K562 (cell line): ENCODE data around the gene KLK8. TPM values are rescaled to one million over a fixed set of nuclear protein-coding genes. Genes with fewer than 3 reads are reported as not detected.

ENCODE experiments used
- ATAC-seq: fragments of 200-7000 bp; cut with Tn5 transposase; 3 replicates; pipeline ENCODE4 v1.9.1; 2020; ENCODE audit warnings: moderate library complexity
- BruUV-seq: library from RNA; stranded (reverse); fragments of 400-500 nt; replicated peaks from 2 replicates; lab custom pipeline; 2021; lab: Mats Ljungman, UMichigan
- CTCF ChIA-PET: fragments of 300-600 bp; formaldehyde crosslinking; extraction: SDS; loops from one replicate; lab custom pipeline; 2021; ENCODE audit warnings: low intra/inter-chr PET ratio; lab: Yijun Ruan, JAX
- POLR2A ChIA-PET: fragments of 300-600, 350-650 bp; sonication (Branson Sonifier 250); formaldehyde crosslinking; extraction: SDS; loops from one replicate; lab custom pipeline; 2021; ENCODE audit warnings: antibody characterized with exemption, inconsistent platforms; lab: Yijun Ruan, JAX
- DNase-seq, 4 experiments: peaks; one replicate each; pipeline versions ENCODE4 v3.0.0 to v3.0.0-alpha.2; 2011 to 2018; ENCODE audit warnings: low spot score in 3 of 4, mixed read lengths in 3 of 4; ENCODE audit errors: extremely low read depth in 1 of 4
- FAIRE-seq: peaks from 2 replicates; lab custom pipeline; 2011; peaks lifted over from hg19 to GRCh38; lab: Jason Lieb, UNC
- H2AFZ ChIP-seq: 2 replicates; pipeline ENCODE4 v1.6.0; 2011; ENCODE audit warnings: low read depth, low read length, control low read depth, inconsistent platforms
- H3K27ac ChIP-seq: fragments of 200-600 bp; 3 replicates; pipeline ENCODE4 v1.8.0; 2011; ENCODE audit warnings: low read depth, mild to moderate bottlenecking, control low read depth, inconsistent platforms, low read length, moderate library complexity, mixed read lengths; ENCODE audit errors: extremely low read depth
- H3K27me3 ChIP-seq, 2 experiments: fragments of 300-600 bp in 1 of 2; 2 replicates in 1 of 2; 3 replicates in 1 of 2; pipeline versions ENCODE4 v1.6.0 to v1.8.0; 2011; ENCODE audit warnings: inconsistent platforms in 2 of 2, low read length in 2 of 2, mild to moderate bottlenecking in 1 of 2, mixed read lengths in 1 of 2, moderate library complexity in 1 of 2; ENCODE audit not compliant: control insufficient read depth in 2 of 2, insufficient read depth in 2 of 2
- H3K36me3 ChIP-seq: fragments of 300-600 bp; 3 replicates; pipeline ENCODE4 v1.8.0; 2011; ENCODE audit warnings: mild to moderate bottlenecking, low read length, inconsistent platforms; ENCODE audit not compliant: control insufficient read depth, insufficient read depth
- H3K4me1 ChIP-seq, 2 experiments: fragments of 200-600 bp in 1 of 2; replicated peaks in 1 of 2; 2 replicates in 1 of 2; 3 replicates in 1 of 2; pipeline versions ENCODE4 v1.5.1 to v1.8.0; 2011; ENCODE audit warnings: inconsistent platforms in 2 of 2, low read length in 2 of 2, mild to moderate bottlenecking in 1 of 2, mixed read lengths in 1 of 2, moderate library complexity in 1 of 2; ENCODE audit not compliant: control insufficient read depth in 2 of 2, insufficient read depth in 2 of 2
- H3K4me2 ChIP-seq: 2 replicates; pipeline ENCODE4 v1.6.1; 2011; ENCODE audit warnings: low read length, control low read depth, inconsistent platforms, mixed read lengths; ENCODE audit not compliant: insufficient read depth
- H3K4me3 ChIP-seq: fragments of 200-600 bp; sonication (generic), shearing (Covaris generic); 2 replicates; pipeline ENCODE4 v1.5.1; 2016; ENCODE audit warnings: control low read depth, inconsistent platforms
- H3K79me2 ChIP-seq: fragments of 200-600 bp; 3 replicates; pipeline ENCODE4 v1.8.0; 2011; ENCODE audit warnings: low read length, inconsistent platforms; ENCODE audit not compliant: control insufficient read depth, insufficient read depth
- H3K9ac ChIP-seq, 2 experiments: 2 replicates each; pipeline versions ENCODE4 v1.6.0 to v1.6.1; 2011; ENCODE audit warnings: low read depth in 2 of 2, low read length in 2 of 2, control low read depth in 1 of 2, inconsistent platforms in 1 of 2, mild to moderate bottlenecking in 1 of 2, mixed read lengths in 1 of 2; ENCODE audit not compliant: insufficient read depth in 1 of 2
- H3K9me1 ChIP-seq: one replicate; pipeline ENCODE4 v1.6.0; 2011; ENCODE audit warnings: inconsistent platforms, mild to moderate bottlenecking, low read length, moderate library complexity; ENCODE audit not compliant: control insufficient read depth, insufficient read depth
- H3K9me3 ChIP-seq: replicated peaks from 2 replicates; pipeline ENCODE4 v1.5.1; 2011; ENCODE audit warnings: low read depth, low read length, inconsistent platforms; ENCODE audit not compliant: control insufficient read depth, insufficient read depth
- H4K20me1 ChIP-seq: replicated peaks from 2 replicates; pipeline ENCODE4 v1.6.1; 2011; ENCODE audit warnings: low read length, inconsistent platforms, mixed read lengths; ENCODE audit not compliant: control insufficient read depth, insufficient read depth
- ADNP ChIP-seq: fragments of 200-800 bp; sonication (Bioruptor generic); IDR thresholded peaks from 2 replicates; pipeline ENCODE4 v1.6.1; 2016; ENCODE audit warnings: missing genetic modification characterization, missing compliant biosample characterization
- BCOR ChIP-seq: fragments of 450-650 bp; IDR thresholded peaks from 2 replicates; pipeline ENCODE4 v1.6.1; 2016
- ETV5 ChIP-seq: sonication (generic); formaldehyde crosslinking; IDR thresholded peaks from 2 replicates; pipeline ENCODE4 v1.4.0; 2020; ENCODE audit warnings: low read depth, mild to moderate bottlenecking, missing genetic modification reagents
- GTF2F1 ChIP-seq: IDR thresholded peaks from 2 replicates; pipeline ENCODE4 v1.6.1; 2011; ENCODE audit warnings: low read depth, low read length, improper control_type of control experiment
- MBD2 ChIP-seq: sonication (generic); IDR thresholded peaks from 2 replicates; pipeline ENCODE4 v1.6.1; 2016; ENCODE audit warnings: low read depth, borderline replicate concordance
- MTA2 ChIP-seq: fragments of 450-650 bp; IDR thresholded peaks from 2 replicates; pipeline ENCODE4 v1.6.1; 2016; ENCODE audit warnings: low read depth
- PHF8 ChIP-seq: fragments of 200-600 bp; sonication (generic); IDR thresholded peaks from 2 replicates; pipeline ENCODE4 v1.6.1; 2012; ENCODE audit warnings: mixed run types, mild to moderate bottlenecking, inconsistent platforms, low read length, moderate library complexity, borderline replicate concordance
- RBM25 ChIP-seq: fragments of 200-400 bp; formaldehyde crosslinking; IDR thresholded peaks from 2 replicates; pipeline ENCODE4 v1.6.1; 2018; ENCODE audit warnings: low read length, low read depth, moderate library complexity; ENCODE audit not compliant: severe bottlenecking
- RCOR1 ChIP-seq, 2 experiments: IDR thresholded peaks; 2 replicates each; pipeline ENCODE4 v1.6.1; 2012; ENCODE audit warnings: low read depth in 2 of 2, low read length in 2 of 2, borderline replicate concordance in 1 of 2, improper control_type of control experiment in 1 of 2
- SMARCA5 ChIP-seq: fragments of 450-650 bp; IDR thresholded peaks from 2 replicates; pipeline ENCODE4 v1.6.1; 2016
- TEAD4 ChIP-seq, 2 experiments: sonication (generic) in 1 of 2; formaldehyde crosslinking in 1 of 2; IDR thresholded peaks; 2 replicates each; pipeline versions ENCODE4 v1.6.1 to v1.8.0; 2012 to 2022; ENCODE audit warnings: borderline replicate concordance in 1 of 2, inconsistent platforms in 1 of 2, low read length in 1 of 2, mild to moderate bottlenecking in 1 of 2, missing genetic modification reagents in 1 of 2
- ZFP36 ChIP-seq: fragments of 150-350 bp; IDR thresholded peaks from 2 replicates; pipeline ENCODE4 v1.6.1; 2018; ENCODE audit warnings: low read length, low read depth; ENCODE audit not compliant: partially characterized antibody
- ZKSCAN1 ChIP-seq: fragments of 150-350 bp; IDR thresholded peaks from 2 replicates; pipeline ENCODE4 v1.6.1; 2016; ENCODE audit warnings: low read depth, low read length
- ZNF253 ChIP-seq: fragments of 250-450 bp; sonication (Bioruptor Pico); conservative IDR thresholded peaks from 2 replicates; pipeline ENCODE4 v1.6.1; 2021; ENCODE audit warnings: mild to moderate bottlenecking
- WGBS: fragments of 100-300 bp; shearing (Covaris generic); methylation state at CpG from one replicate; pipeline ENCODE4 v1.1.6; 2016; ENCODE audit warnings: low coverage, mixed read lengths; ENCODE audit not compliant: insufficient coverage; ENCODE audit errors: missing lambda C conversion rate; 5-methylcytosine and 5-hydroxymethylcytosine counted together
- in situ Hi-C: fragments of 300-500 bp; cut with MboI; formaldehyde crosslinking; loops from 4 replicates; pipeline ENCODE4 v1.15.0; 2018; ENCODE audit warnings: inconsistent platforms, mixed read lengths
- intact Hi-C: fragments of 100-400 bp; cut with micrococcal nuclease; formaldehyde crosslinking; loops from 2 replicates; pipeline ENCODE4 v1.14.2; 2022
- polyA plus RNA-seq, 8 experiments: library from polyadenylated mRNA; depleted of rRNA in 4 of 8; stranded (reverse) in 5 of 8; unstranded in 3 of 8; fragments of >200 nt; fragmentation: Nextera tagmentation in 2 of 8; fragmentation: Illumina TruSeq in 1 of 8; extraction: Ambion mirVana in 2 of 8; extraction: Trizol in 1 of 8; gene quantifications; 2 replicates each; pipeline versions ENCODE4 v1.2.1 to v1.2.3, GENCODE V29; 2011 to 2014; ENCODE audit warnings: inconsistent platforms in 1 of 8, missing spikeins in 1 of 8
- total RNA-seq, 7 experiments: library from RNA; depleted of rRNA in 6 of 7; stranded (reverse); fragments of >200 nt in 6 of 7; fragmentation: Illumina TruSeq in 2 of 7; extraction: Trizol in 2 of 7; gene quantifications; 2 replicates each; pipeline versions ENCODE4 v1.2.1 to v1.2.3, GENCODE V29; 2011 to 2021; ENCODE audit warnings: low replicate concordance in 1 of 7
- TF ChIP-seq, protein P1 (sequence below), 2 experiments: fragments of 450-650 bp in 1 of 2; sonication (generic) in 1 of 2; formaldehyde crosslinking in 1 of 2; IDR thresholded peaks in 1 of 2; conservative IDR thresholded peaks in 1 of 2; 2 replicates each; pipeline versions ENCODE4 v1.6.1 to v1.8.1; 2016 to 2023; ENCODE audit warnings: mild to moderate bottlenecking in 2 of 2, moderate library complexity in 2 of 2, inconsistent platforms in 1 of 2, missing genetic modification reagents in 1 of 2
- TF ChIP-seq, protein P2 (sequence below): sonication (generic); formaldehyde crosslinking; IDR thresholded peaks from 2 replicates; pipeline ENCODE4 v1.8.0; 2022; ENCODE audit warnings: mild to moderate bottlenecking, missing genetic modification reagents

Gene KLK8
- total and polyA plus RNA-seq, 9 of the 15 experiments (the other 6 are each of a cell fraction or from before 2014, with no cell fraction given) = 0.37 to 1.7 (median 0.76) TPM

DNA sequence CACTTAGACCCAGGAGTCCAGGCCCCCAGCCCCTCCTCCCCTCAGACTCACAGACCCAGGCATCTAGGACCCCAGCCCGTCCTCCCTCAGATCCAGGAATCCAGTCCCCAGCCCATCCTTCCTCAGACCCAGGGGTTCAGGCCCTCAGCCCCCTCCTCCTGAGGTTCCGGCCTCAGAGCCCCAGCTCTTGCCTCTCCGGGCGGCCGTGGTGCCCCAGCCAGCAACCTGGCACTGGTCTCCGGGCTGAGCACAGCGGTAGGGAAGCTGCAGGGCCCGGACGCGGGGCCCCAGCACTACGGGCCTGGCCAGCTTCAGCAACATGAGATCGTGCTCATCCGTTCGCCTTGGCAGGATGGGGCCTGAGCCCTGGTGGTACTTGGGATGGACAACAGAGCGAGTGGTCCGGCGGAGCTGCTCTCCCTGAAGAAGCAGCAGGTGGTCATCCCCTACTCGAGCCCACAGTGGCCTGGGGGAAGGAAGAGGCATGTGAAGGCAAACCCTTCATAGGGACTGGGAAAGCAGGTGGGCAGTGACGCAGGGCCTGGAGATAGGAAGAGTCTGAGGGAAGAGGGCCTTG lies 14.4 kb upstream of the KLK8 start (continued):
- TF ChIP-seq TEAD4 (IDR thresholded peaks at IDR 0.05; ENCODE audit: low read length) (no peak), TEAD4 (CRISPR knock-in tag; IDR thresholded peaks at IDR 0.05; ENCODE audit: borderline replicate concordance) (no peak), ETV5 (no peak), ZNF253 (CRISPR knock-in tag) (no peak)

DNA sequence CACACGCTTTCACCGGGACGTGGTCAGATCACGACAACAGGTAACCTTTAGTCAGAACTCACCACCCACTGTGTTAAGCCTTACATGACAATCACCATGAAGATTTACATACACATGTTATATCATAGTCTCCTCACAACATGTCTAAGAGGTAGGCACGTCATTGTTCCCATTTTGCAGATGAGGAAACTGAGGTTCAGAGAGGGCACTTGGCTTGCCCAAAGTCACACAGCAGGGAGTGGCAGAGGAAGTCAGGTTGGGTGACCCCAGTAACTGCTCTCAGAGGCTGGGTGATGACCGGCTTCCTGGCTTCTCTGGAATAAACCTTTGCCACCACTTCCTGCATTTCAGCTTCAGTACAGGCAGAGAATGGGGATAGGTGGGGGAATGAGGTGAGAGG lies 12.8 kb upstream of the KLK8 start:
- FAIRE-seq = no peak
- peak; percentile 92 for TF ChIP-seq RBM25
- TF ChIP-seq RCOR1 (IDR thresholded peaks at IDR 0.05; ENCODE audit: borderline replicate concordance in 1 of 2, low read depth in 2 of 2, low read length in 2 of 2) = peak in 1 of 2 experiments; percentile 25; a peak in 1 of 4 replicates
- TF ChIP-seq ADNP (tag) = peak; percentile 60; the same call in 1 of the 2 replicates
- TF ChIP-seq, protein P1, sequence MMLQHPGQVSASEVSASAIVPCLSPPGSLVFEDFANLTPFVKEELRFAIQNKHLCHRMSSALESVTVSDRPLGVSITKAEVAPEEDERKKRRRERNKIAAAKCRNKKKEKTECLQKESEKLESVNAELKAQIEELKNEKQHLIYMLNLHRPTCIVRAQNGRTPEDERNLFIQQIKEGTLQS (IDR thresholded peaks at IDR 0.05) = no peak
- TF ChIP-seq, protein P1 (CRISPR knock-in tag; conservative IDR thresholded peaks at IDR 0.05) = no peak
- no peak for TF ChIP-seq ZKSCAN1
- peak; percentile 86 for TF ChIP-seq SMARCA5
- peak; percentile 88 for TF ChIP-seq BCOR
- TF ChIP-seq PHF8 = no peak
- TF ChIP-seq GTF2F1 = no peak
- TF ChIP-seq MBD2 = no peak
- peak; percentile 65 for TF ChIP-seq ZFP36
- no peak for TF ChIP-seq MTA2
- TF ChIP-seq, protein P2, sequence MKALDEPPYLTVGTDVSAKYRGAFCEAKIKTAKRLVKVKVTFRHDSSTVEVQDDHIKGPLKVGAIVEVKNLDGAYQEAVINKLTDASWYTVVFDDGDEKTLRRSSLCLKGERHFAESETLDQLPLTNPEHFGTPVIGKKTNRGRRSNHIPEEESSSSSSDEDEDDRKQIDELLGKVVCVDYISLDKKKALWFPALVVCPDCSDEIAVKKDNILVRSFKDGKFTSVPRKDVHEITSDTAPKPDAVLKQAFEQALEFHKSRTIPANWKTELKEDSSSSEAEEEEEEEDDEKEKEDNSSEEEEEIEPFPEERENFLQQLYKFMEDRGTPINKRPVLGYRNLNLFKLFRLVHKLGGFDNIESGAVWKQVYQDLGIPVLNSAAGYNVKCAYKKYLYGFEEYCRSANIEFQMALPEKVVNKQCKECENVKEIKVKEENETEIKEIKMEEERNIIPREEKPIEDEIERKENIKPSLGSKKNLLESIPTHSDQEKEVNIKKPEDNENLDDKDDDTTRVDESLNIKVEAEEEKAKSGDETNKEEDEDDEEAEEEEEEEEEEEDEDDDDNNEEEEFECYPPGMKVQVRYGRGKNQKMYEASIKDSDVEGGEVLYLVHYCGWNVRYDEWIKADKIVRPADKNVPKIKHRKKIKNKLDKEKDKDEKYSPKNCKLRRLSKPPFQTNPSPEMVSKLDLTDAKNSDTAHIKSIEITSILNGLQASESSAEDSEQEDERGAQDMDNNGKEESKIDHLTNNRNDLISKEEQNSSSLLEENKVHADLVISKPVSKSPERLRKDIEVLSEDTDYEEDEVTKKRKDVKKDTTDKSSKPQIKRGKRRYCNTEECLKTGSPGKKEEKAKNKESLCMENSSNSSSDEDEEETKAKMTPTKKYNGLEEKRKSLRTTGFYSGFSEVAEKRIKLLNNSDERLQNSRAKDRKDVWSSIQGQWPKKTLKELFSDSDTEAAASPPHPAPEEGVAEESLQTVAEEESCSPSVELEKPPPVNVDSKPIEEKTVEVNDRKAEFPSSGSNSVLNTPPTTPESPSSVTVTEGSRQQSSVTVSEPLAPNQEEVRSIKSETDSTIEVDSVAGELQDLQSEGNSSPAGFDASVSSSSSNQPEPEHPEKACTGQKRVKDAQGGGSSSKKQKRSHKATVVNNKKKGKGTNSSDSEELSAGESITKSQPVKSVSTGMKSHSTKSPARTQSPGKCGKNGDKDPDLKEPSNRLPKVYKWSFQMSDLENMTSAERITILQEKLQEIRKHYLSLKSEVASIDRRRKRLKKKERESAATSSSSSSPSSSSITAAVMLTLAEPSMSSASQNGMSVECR (CRISPR knock-in tag) = no peak

More for the DNA sequence above, 12.8 kb upstream of the KLK8 start:
- BruUV-seq = no TSS peak
- no peak for DNase-seq
- H3K27ac ChIP-seq = no peak overlapping the region
- ChIA-PET POLR2A (interaction anchor here (0.9 to 1.2 kb wide), 2 partner anchors 12 to 27 kb away, joined by 3 to 4 read pairs; no protein-coding TSS in a partner anchor), CTCF (no interaction called here)
- H3K27me3 ChIP-seq = peaks cover 8 to 56% of the 10 kb centered on the region in 2 experiments; a peak in 4 of 5 replicates
- H3K9me1 ChIP-seq = no peaks in the 10 kb centered on the region
- no peaks in the 10 kb centered on the region for H3K36me3 ChIP-seq
- no peaks in the 10 kb centered on the region for H3K79me2 ChIP-seq
- peaks cover 2% of the 10 kb centered on the region; the same call in 1 of the 2 replicates for H4K20me1 ChIP-seq
- H3K4me1 ChIP-seq = peaks cover 0 to 19% of the 10 kb centered on the region in 2 experiments; a peak in 3 of 5 replicates
- H3K9ac ChIP-seq = no peak overlapping the region
- WGBS = 5% methylated on average over 6 of the region's 6 CpGs
- intact Hi-C loops = no loop called here
- H2AFZ ChIP-seq = no peak overlapping the region
- no peak for ATAC-seq
- H3K9me3 ChIP-seq = no peaks in the 10 kb centered on the region
- no peak overlapping the region for H3K4me3 ChIP-seq
- no peak overlapping the region for H3K4me2 ChIP-seq
- in situ Hi-C loops = no loop called here
